Measurements from ENCODE around the gene LEMD3.

- TF ChIP-seq, protein P1, sequence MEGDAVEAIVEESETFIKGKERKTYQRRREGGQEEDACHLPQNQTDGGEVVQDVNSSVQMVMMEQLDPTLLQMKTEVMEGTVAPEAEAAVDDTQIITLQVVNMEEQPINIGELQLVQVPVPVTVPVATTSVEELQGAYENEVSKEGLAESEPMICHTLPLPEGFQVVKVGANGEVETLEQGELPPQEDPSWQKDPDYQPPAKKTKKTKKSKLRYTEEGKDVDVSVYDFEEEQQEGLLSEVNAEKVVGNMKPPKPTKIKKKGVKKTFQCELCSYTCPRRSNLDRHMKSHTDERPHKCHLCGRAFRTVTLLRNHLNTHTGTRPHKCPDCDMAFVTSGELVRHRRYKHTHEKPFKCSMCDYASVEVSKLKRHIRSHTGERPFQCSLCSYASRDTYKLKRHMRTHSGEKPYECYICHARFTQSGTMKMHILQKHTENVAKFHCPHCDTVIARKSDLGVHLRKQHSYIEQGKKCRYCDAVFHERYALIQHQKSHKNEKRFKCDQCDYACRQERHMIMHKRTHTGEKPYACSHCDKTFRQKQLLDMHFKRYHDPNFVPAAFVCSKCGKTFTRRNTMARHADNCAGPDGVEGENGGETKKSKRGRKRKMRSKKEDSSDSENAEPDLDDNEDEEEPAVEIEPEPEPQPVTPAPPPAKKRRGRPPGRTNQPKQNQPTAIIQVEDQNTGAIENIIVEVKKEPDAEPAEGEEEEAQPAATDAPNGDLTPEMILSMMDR (IDR thresholded peaks at IDR 0.05), result no peak
- no peak for TF ChIP-seq POLR2A (IDR thresholded peaks at IDR 0.05)
Observed at GRCh38 chr12:65280306-65280705, 110.9 kb downstream of the LEMD3 start.

All from Peyer's patch (tissue), 4 donors.